ENCODE data around the gene ATP6V0E1.

The ATP6V0E1 gene

GRCh38 chr5:172939611-172940267 lies 43.8 kb upstream of the ATP6V0E1 start:
- no peaks in the 10 kb centered on the region for H3K79me2 ChIP-seq (ENCODE audit: low read length)
- no peak overlapping the region for H3K4me2 ChIP-seq (ENCODE audit: low read length)
- H3K27me3 ChIP-seq (ENCODE audit: low read depth, low read length) = no peaks in the 10 kb centered on the region
- H4K20me1 ChIP-seq (ENCODE audit: insufficient read depth, low read length) = no peaks in the 10 kb centered on the region
- H3K9ac ChIP-seq (ENCODE audit: low read length) = no peak overlapping the region
- H3K36me3 ChIP-seq (replicated peaks; ENCODE audit: low read depth, low read length) = no peaks in the 10 kb centered on the region
- no peak for TF ChIP-seq CTCF (IDR thresholded peaks at IDR 0.05; ENCODE audit: low read depth, low read length)
- TF ChIP-seq EZH2phosphoT487 (IDR thresholded peaks at IDR 0.05; ENCODE audit: low read depth) = no peak
- H3K27ac ChIP-seq (ENCODE audit: low read length) = no peak overlapping the region
- H3K9me3 ChIP-seq (ENCODE audit: insufficient read depth, low read length) = no peaks in the 10 kb centered on the region
- no peaks in the 10 kb centered on the region for H3K4me1 ChIP-seq (ENCODE audit: low read length)
- no peak overlapping the region for H3K4me3 ChIP-seq (ENCODE audit: low read length)
- H2AFZ ChIP-seq (ENCODE audit: low read depth, low read length) = no peak overlapping the region

GRCh38 chr5:172940268-172941066 lies 43.1 kb upstream of the ATP6V0E1 start:
- no peaks in the 10 kb centered on the region for H3K79me2 ChIP-seq (ENCODE audit: low read length)
- H3K4me3 ChIP-seq (ENCODE audit: low read length) = no peak overlapping the region
- H3K27ac ChIP-seq (ENCODE audit: low read length) = no peak overlapping the region
- no peak for TF ChIP-seq EZH2phosphoT487 (IDR thresholded peaks at IDR 0.05; ENCODE audit: low read depth)
- no peak for TF ChIP-seq CTCF (IDR thresholded peaks at IDR 0.05; ENCODE audit: low read depth, low read length)
- H3K9me3 ChIP-seq (ENCODE audit: insufficient read depth, low read length) = no peaks in the 10 kb centered on the region
- H3K36me3 ChIP-seq (replicated peaks; ENCODE audit: low read depth, low read length) = no peaks in the 10 kb centered on the region
- no peak overlapping the region for H3K4me2 ChIP-seq (ENCODE audit: low read length)
- no peak overlapping the region for H2AFZ ChIP-seq (ENCODE audit: low read depth, low read length)
- H3K9ac ChIP-seq (ENCODE audit: low read length) = no peak overlapping the region
- no peaks in the 10 kb centered on the region for H3K27me3 ChIP-seq (ENCODE audit: low read depth, low read length)
- H3K4me1 ChIP-seq (ENCODE audit: low read length) = no peaks in the 10 kb centered on the region
- H4K20me1 ChIP-seq (ENCODE audit: insufficient read depth, low read length) = no peaks in the 10 kb centered on the region

- Histone ChIP-seq H3K9ac (ENCODE audit: low read length) (no peak overlapping the region), H3K4me3 (ENCODE audit: low read length) (no peak overlapping the region), H3K27me3 (ENCODE audit: low read depth, low read length) (no peaks in the 10 kb centered on the region), H3K4me2 (ENCODE audit: low read length) (no peak overlapping the region), H3K79me2 (ENCODE audit: low read length) (no peaks in the 10 kb centered on the region), H2AFZ (ENCODE audit: low read depth, low read length) (no peak overlapping the region), H3K4me1 (ENCODE audit: low read length) (no peaks in the 10 kb centered on the region), H3K9me3 (ENCODE audit: insufficient read depth, low read length) (no peaks in the 10 kb centered on the region), H3K27ac (ENCODE audit: low read length) (no peak overlapping the region), H3K36me3 (replicated peaks; ENCODE audit: low read depth, low read length) (no peaks in the 10 kb centered on the region), H4K20me1 (ENCODE audit: insufficient read depth, low read length) (no peaks in the 10 kb centered on the region)
- no peak for TF ChIP-seq CTCF (IDR thresholded peaks at IDR 0.05; ENCODE audit: low read depth, low read length)
- no peak for TF ChIP-seq EZH2phosphoT487 (IDR thresholded peaks at IDR 0.05; ENCODE audit: low read depth)
Measured at GRCh38 chr5:172941067-172941516, 42.5 kb upstream of the ATP6V0E1 start.

- Histone ChIP-seq H3K27ac (ENCODE audit: low read length) (no peak overlapping the region), H3K4me2 (ENCODE audit: low read length) (no peak overlapping the region)
Measured at GRCh38 chr5:172942556-172942955, 41.0 kb upstream of the ATP6V0E1 start.

More at GRCh38 chr5:172942556-172942955, 41.0 kb upstream of the ATP6V0E1 start:
- Histone ChIP-seq H3K4me1 (ENCODE audit: low read length) (no peaks in the 10 kb centered on the region), H3K27me3 (ENCODE audit: low read depth, low read length) (no peaks in the 10 kb centered on the region), H3K9ac (ENCODE audit: low read length) (no peak overlapping the region), H3K9me3 (ENCODE audit: insufficient read depth, low read length) (no peaks in the 10 kb centered on the region), H3K36me3 (replicated peaks; ENCODE audit: low read depth, low read length) (no peaks in the 10 kb centered on the region), H3K4me3 (ENCODE audit: low read length) (no peak overlapping the region), H4K20me1 (ENCODE audit: insufficient read depth, low read length) (no peaks in the 10 kb centered on the region), H3K79me2 (ENCODE audit: low read length) (no peaks in the 10 kb centered on the region), H2AFZ (ENCODE audit: low read depth, low read length) (no peak overlapping the region)
- TF ChIP-seq CTCF (IDR thresholded peaks at IDR 0.05; ENCODE audit: low read depth, low read length) (no peak), EZH2phosphoT487 (IDR thresholded peaks at IDR 0.05; ENCODE audit: low read depth) (no peak)

All from OCI-LY3 (cell line).